ENCODE measurements around the gene JADE1.

Gene JADE1

GRCh38 chr4:128876200-128876599 lies 66.7 kb downstream of the JADE1 start:
- no peak for DNase-seq (ENCODE audit: low read depth, low spot score)

GRCh38 chr4:128877934-128878333 lies 68.4 kb downstream of the JADE1 start:
- no peak for DNase-seq (ENCODE audit: low read depth, low spot score)

GRCh38 chr4:128879283-128879682 lies 69.8 kb downstream of the JADE1 start:
- no peak for DNase-seq (ENCODE audit: low read depth, low spot score)

- DNase-seq (ENCODE audit: low read depth, low spot score) = no peak
These were observed 70.5 kb downstream of the JADE1 start for GRCh38 chr4:128879971-128880370.

GRCh38 chr4:128880662-128881061 lies 71.2 kb downstream of the JADE1 start:
- DNase-seq (ENCODE audit: low read depth, low spot score) = no peak

GRCh38 chr4:128904821-128905220 lies 95.3 kb downstream of the JADE1 start:
- DNase-seq (ENCODE audit: low read depth, low spot score) = no peak

- no peak for DNase-seq (ENCODE audit: low read depth, low spot score)
These were observed 97.1 kb downstream of the JADE1 start for GRCh38 chr4:128906581-128906980.

GRCh38 chr4:128907981-128908380 lies 98.5 kb downstream of the JADE1 start:
- no peak for DNase-seq (ENCODE audit: low read depth, low spot score)

GRCh38 chr4:128908735-128909134 lies 99.2 kb downstream of the JADE1 start:
- DNase-seq (ENCODE audit: low read depth, low spot score) = no peak

GRCh38 chr4:128913228-128913627 lies 103.7 kb downstream of the JADE1 start:
- no peak for DNase-seq (ENCODE audit: low read depth, low spot score)

GRCh38 chr4:128915544-128915943 lies 106.0 kb downstream of the JADE1 start:
- DNase-seq (ENCODE audit: low read depth, low spot score) = no peak

- DNase-seq (ENCODE audit: low read depth, low spot score) = no peak
These were observed 107.3 kb downstream of the JADE1 start for GRCh38 chr4:128916832-128917231.

- no peak for DNase-seq (ENCODE audit: low read depth, low spot score)
These were observed 108.3 kb downstream of the JADE1 start for GRCh38 chr4:128917781-128918180.

- no peak for DNase-seq (ENCODE audit: low read depth, low spot score)
These were observed 112.5 kb downstream of the JADE1 start for GRCh38 chr4:128921954-128922353.
